H1 (cell line): ENCODE measurements around the gene SSC5D. TPM values are rescaled to one million over a fixed set of nuclear protein-coding genes. Genes with fewer than 3 reads are reported as not detected.
A peak's percentile ranks its signal among the peaks of the same experiment; 100 is the strongest.

Experiments
- CTCF ChIA-PET: fragments of 300-600 bp; sonication (Branson Sonifier 250); formaldehyde crosslinking; loops from one replicate; lab custom pipeline; 2021; ENCODE audit not compliant: partially characterized antibody; lab: Charles Lee
- POLR2A ChIA-PET: fragments of 300-600 bp; sonication (Branson Sonifier 250); formaldehyde crosslinking; loops from one replicate; lab custom pipeline; 2021; ENCODE audit warnings: inconsistent platforms; ENCODE audit not compliant: partially characterized antibody; lab: Charles Lee
- DNase-seq, 2 experiments: peaks; one replicate each; pipeline versions ENCODE4 v3.0.0 to v3.0.0-alpha.2; 2010 to 2022; ENCODE audit warnings: low spot score in 2 of 2, low read depth in 1 of 2, mixed read lengths in 1 of 2
- FAIRE-seq: peaks from 2 replicates; lab custom pipeline; 2011; peaks lifted over from hg19 to GRCh38; lab: Jason Lieb, UNC
- H2AFZ ChIP-seq: 2 replicates; pipeline ENCODE4 v1.8.1; 2012; ENCODE audit warnings: low read length, inconsistent platforms
- H2AK5ac ChIP-seq: 2 replicates; pipeline ENCODE4 v1.6.1; 2013; ENCODE audit warnings: low read depth, low read length
- H2BK120ac ChIP-seq: replicated peaks from 2 replicates; pipeline ENCODE3; 2013; ENCODE audit warnings: low read depth, low read length, inconsistent platforms
- H2BK12ac ChIP-seq: 2 replicates; pipeline ENCODE4 v1.6.1; 2013; ENCODE audit warnings: low read depth, low read length
- H2BK15ac ChIP-seq: 2 replicates; pipeline ENCODE4 v1.6.1; 2013; ENCODE audit warnings: low read length
- H2BK20ac ChIP-seq: 2 replicates; pipeline ENCODE4 v1.6.1; 2013; ENCODE audit warnings: low read length
- H2BK5ac ChIP-seq: 2 replicates; pipeline ENCODE4 v1.6.1; 2013; ENCODE audit warnings: low read depth, low read length
- H3K14ac ChIP-seq: 2 replicates; pipeline ENCODE4 v1.6.1; 2013; ENCODE audit warnings: inconsistent platforms; ENCODE audit not compliant: insufficient read length
- H3K18ac ChIP-seq: 2 replicates; pipeline ENCODE4 v1.6.1; 2013; ENCODE audit warnings: low read length; ENCODE audit errors: extremely low read depth
- H3K23ac ChIP-seq: 2 replicates; pipeline ENCODE4 v1.6.1; 2013; ENCODE audit warnings: inconsistent platforms; ENCODE audit not compliant: insufficient read length
- H3K23me2 ChIP-seq: 2 replicates; pipeline ENCODE4 v1.6.1; 2013; ENCODE audit warnings: low read depth, low read length
- H3K27ac ChIP-seq: 2 replicates; pipeline ENCODE4 v1.6.1; 2011; ENCODE audit warnings: low read depth, low read length, inconsistent platforms
- H3K27me3 ChIP-seq, 4 experiments: replicated peaks in 1 of 4; 1 replicate in 1 of 4; 2 replicates in 3 of 4; pipeline versions ENCODE4 v1.6.1 to v1.8.1; 2011 to 2013; ENCODE audit warnings: low read length in 3 of 4, mild to moderate bottlenecking in 3 of 4, inconsistent platforms in 2 of 4, mixed read lengths in 2 of 4, moderate library complexity in 1 of 4; ENCODE audit not compliant: control insufficient read depth in 3 of 4, insufficient read depth in 3 of 4; ENCODE audit errors: extremely low read depth in 1 of 4
- H3K36me3 ChIP-seq, 4 experiments: 2 replicates each; pipeline versions ENCODE4 v1.6.1 to v1.8.1; 2011 to 2013; ENCODE audit warnings: mild to moderate bottlenecking in 4 of 4, low read length in 3 of 4, moderate library complexity in 2 of 4, control low read depth in 1 of 4, inconsistent platforms in 1 of 4; ENCODE audit not compliant: insufficient read depth in 4 of 4, control insufficient read depth in 2 of 4
- H3K4ac ChIP-seq: replicated peaks from 2 replicates; pipeline ENCODE3; 2013; ENCODE audit warnings: low read length, low read depth, mixed read lengths, inconsistent platforms; ENCODE audit not compliant: insufficient read length
- H3K4me1 ChIP-seq, 4 experiments: replicated peaks in 1 of 4; 1 replicate in 1 of 4; 2 replicates in 3 of 4; pipeline versions ENCODE4 v1.6.1 to v1.8.1; 2011 to 2013; ENCODE audit warnings: low read length in 3 of 4, inconsistent platforms in 2 of 4, mixed read lengths in 1 of 4; ENCODE audit not compliant: insufficient read depth in 4 of 4, control insufficient read depth in 3 of 4
- H3K4me2 ChIP-seq, 2 experiments: 2 replicates each; pipeline versions ENCODE4 v1.6.1 to v1.8.1; 2011 to 2013; ENCODE audit warnings: low read depth in 2 of 2, low read length in 2 of 2, control low read depth in 1 of 2, inconsistent platforms in 1 of 2, mild to moderate bottlenecking in 1 of 2; ENCODE audit not compliant: insufficient read depth in 1 of 2
- H3K4me3 ChIP-seq, 4 experiments: fragments of 200-600, 300-600 bp in 1 of 4; sonication (generic), shearing (Covaris generic), sonication (Bioruptor Twin) in 1 of 4; 2 replicates each; pipeline versions ENCODE4 v1.5.1 to v1.8.1; 2011 to 2016; ENCODE audit warnings: low read length in 4 of 4, low read depth in 3 of 4, control low read depth in 2 of 4, inconsistent platforms in 2 of 4, mild to moderate bottlenecking in 2 of 4, mixed read lengths in 1 of 4, moderate library complexity in 1 of 4; ENCODE audit not compliant: insufficient read depth in 2 of 4; ENCODE audit errors: extremely low read depth in 1 of 4
- H3K56ac ChIP-seq: replicated peaks from 2 replicates; pipeline ENCODE3; 2013; ENCODE audit warnings: low read depth, mild to moderate bottlenecking, mixed read lengths, low read length, inconsistent platforms; ENCODE audit not compliant: insufficient read length
- H3K79me1 ChIP-seq: 2 replicates; pipeline ENCODE4 v1.6.1; 2013; ENCODE audit warnings: low read depth, low read length, control low read depth
- H3K79me2 ChIP-seq, 2 experiments: 2 replicates each; pipeline versions ENCODE4 v1.6.1 to v1.8.1; 2012 to 2013; ENCODE audit warnings: low read length in 2 of 2, mild to moderate bottlenecking in 2 of 2, inconsistent platforms in 1 of 2; ENCODE audit not compliant: insufficient read depth in 2 of 2, control insufficient read depth in 1 of 2
- H3K9ac ChIP-seq, 4 experiments: replicated peaks in 1 of 4; 1 replicate in 1 of 4; 2 replicates in 3 of 4; pipeline versions ENCODE4 v1.6.1 to v1.8.1; 2011 to 2013; ENCODE audit warnings: low read depth in 3 of 4, low read length in 3 of 4, control low read depth in 2 of 4, mild to moderate bottlenecking in 2 of 4, moderate library complexity in 2 of 4, inconsistent platforms in 1 of 4; ENCODE audit errors: extremely low read depth in 1 of 4
- H3K9me3 ChIP-seq, 2 experiments: 2 replicates each; pipeline versions ENCODE4 v1.6.1 to v1.8.1; 2012 to 2013; ENCODE audit warnings: mild to moderate bottlenecking in 2 of 2, moderate library complexity in 2 of 2, control low read depth in 1 of 2, inconsistent platforms in 1 of 2, low read depth in 1 of 2, low read length in 1 of 2, mixed read lengths in 1 of 2; ENCODE audit not compliant: insufficient read depth in 2 of 2
- H4K20me1 ChIP-seq, 2 experiments: replicated peaks in 1 of 2; 2 replicates each; pipeline versions ENCODE3 to v1.8.1; 2011 to 2013; ENCODE audit warnings: inconsistent platforms in 2 of 2, low read length in 2 of 2, mild to moderate bottlenecking in 1 of 2; ENCODE audit not compliant: insufficient read depth in 2 of 2, control insufficient read depth in 1 of 2
- H4K5ac ChIP-seq: 2 replicates; pipeline ENCODE4 v1.6.1; 2013; ENCODE audit warnings: low read length, low read depth, mixed read lengths, inconsistent platforms; ENCODE audit not compliant: insufficient read length
- H4K8ac ChIP-seq: 2 replicates; pipeline ENCODE4 v1.8.0; 2013; ENCODE audit warnings: mild to moderate bottlenecking, moderate library complexity, low read length, inconsistent platforms; ENCODE audit not compliant: insufficient read depth; ENCODE audit errors: extremely low read depth
- H4K91ac ChIP-seq: replicated peaks from 2 replicates; pipeline ENCODE3; 2013; ENCODE audit warnings: low read length, mixed read lengths, inconsistent platforms; ENCODE audit not compliant: insufficient read length
- BACH1 ChIP-seq: IDR thresholded peaks from 2 replicates; pipeline ENCODE4 v1.6.1; 2012; ENCODE audit warnings: low read length, improper control_type of control experiment
- BRCA1 ChIP-seq: IDR thresholded peaks from 2 replicates; pipeline ENCODE4 v1.6.1; 2012; ENCODE audit warnings: low read depth, low read length, improper control_type of control experiment
- CHD1 ChIP-seq: IDR thresholded peaks from 2 replicates; pipeline ENCODE4 v1.6.1; 2012; ENCODE audit warnings: low read depth, low read length, improper control_type of control experiment
- EP300 ChIP-seq, 2 experiments: IDR thresholded peaks; 1 replicate in 1 of 2; 2 replicates in 1 of 2; pipeline ENCODE4 v1.6.1; 2011 to 2012; ENCODE audit warnings: low read depth in 2 of 2, low read length in 2 of 2, mild to moderate bottlenecking in 2 of 2, borderline replicate concordance in 1 of 2, inconsistent platforms in 1 of 2, moderate library complexity in 1 of 2
- FOSL1 ChIP-seq: IDR thresholded peaks from 2 replicates; pipeline ENCODE4 v1.6.1; 2011; ENCODE audit warnings: mild to moderate bottlenecking, low read depth, low read length, moderate library complexity; ENCODE audit not compliant: insufficient read depth
- MAFK ChIP-seq: IDR thresholded peaks from 2 replicates; pipeline ENCODE4 v1.6.1; 2012; ENCODE audit warnings: low read depth, mild to moderate bottlenecking, improper control_type of control experiment, low read length
- PHF8 ChIP-seq: fragments of 200-600 bp; sonication (generic); conservative IDR thresholded peaks from 2 replicates; pipeline ENCODE4 v1.7.1; 2012; ENCODE audit warnings: low read depth, mild to moderate bottlenecking, inconsistent platforms, low read length, moderate library complexity
- POLR2A ChIP-seq, 2 experiments: IDR thresholded peaks; 1 replicate in 1 of 2; 2 replicates in 1 of 2; pipeline ENCODE4 v1.6.1; 2011; ENCODE audit warnings: low read depth in 2 of 2, low read length in 2 of 2, mild to moderate bottlenecking in 2 of 2; ENCODE audit errors: control extremely low read depth in 1 of 2
- SRF ChIP-seq: IDR thresholded peaks from 2 replicates; pipeline ENCODE4 v1.6.1; 2011; ENCODE audit warnings: mild to moderate bottlenecking, low read depth, low read length, moderate library complexity
- SUZ12 ChIP-seq: fragments of 200-600 bp; sonication (generic); IDR thresholded peaks from 2 replicates; pipeline ENCODE4 v1.6.1; 2012; ENCODE audit warnings: mild to moderate bottlenecking, inconsistent platforms, low read length, moderate library complexity, mixed read lengths
- TAF7 ChIP-seq: optimal IDR thresholded peaks from 2 replicates; pipeline ENCODE3; 2011; ENCODE audit warnings: low read depth, mild to moderate bottlenecking, inconsistent platforms, low read length, moderate library complexity, borderline replicate concordance
- USF2 ChIP-seq: IDR thresholded peaks from 2 replicates; pipeline ENCODE4 v1.6.1; 2011; ENCODE audit warnings: low read length, improper control_type of control experiment
- WGBS, 2 experiments: shearing (Covaris generic) in 1 of 2; methylation state at CpG; one replicate each; pipeline versions ENCODE4 v1.1.6 to v1.1.7; 2013 to 2015; ENCODE audit warnings: low lambda C conversion rate in 2 of 2, mixed read lengths in 2 of 2, inconsistent platforms in 1 of 2, low coverage in 1 of 2, missing lambda C conversion rate in 1 of 2; ENCODE audit not compliant: insufficient replicate concordance in 2 of 2, insufficient coverage in 1 of 2, insufficient read length in 1 of 2; ENCODE audit errors: extremely low coverage in 1 of 2, missing lambda C conversion rate in 1 of 2; 5-methylcytosine and 5-hydroxymethylcytosine counted together
- polyA plus RNA-seq, 7 experiments: library from polyadenylated mRNA; depleted of rRNA in 3 of 7; stranded (reverse) in 5 of 7; unstranded in 2 of 7; fragments of >200 nt in 5 of 7; fragments of 200-250 nt in 2 of 7; gene quantifications; 1 replicate in 5 of 7; 2 replicates in 1 of 7; 4 replicates in 1 of 7; pipeline versions ENCODE4 v1.2.1 to v1.2.3, GENCODE V29; 2011 to 2013; ENCODE audit warnings: missing spikeins in 2 of 7, mixed read lengths in 2 of 7
- total RNA-seq: library from RNA; stranded (reverse); fragmentation: NEBNext Ultra II Directional; extraction: Animal tissue kit (Norgen Biotek cat#: 25700); gene quantifications from 2 replicates; pipeline ENCODE4 v1.2.1, GENCODE V29; 2021

Gene SSC5D
- total and polyA plus RNA-seq, 2 of the 8 experiments (the other 6 are each of a cell fraction or from before 2014, with no cell fraction given): 0.39 to 1.7 TPM

GRCh38 chr19:55536366-55536765, 48.1 kb downstream of the SSC5D start:
- Histone ChIP-seq H3K4me1 (peaks cover 0 to 17% (median 5%) of the 10 kb centered on the region in 4 experiments; a peak in 4 of 7 replicates), H2BK5ac (no peak overlapping the region), H3K23me2 (peaks cover 2% of the 10 kb centered on the region; the same call in 1 of the 2 replicates), H4K5ac (no peak overlapping the region), H3K36me3 (no peaks in the 10 kb centered on the region; a peak in 1 of 8 replicates), H2AK5ac (no peak overlapping the region), H4K91ac (no peak overlapping the region), H3K27ac (no peak overlapping the region), H2AFZ (no peak overlapping the region), H2BK12ac (no peak overlapping the region), H3K4me3 (no peak overlapping the region; a peak in 1 of 8 replicates), H3K27me3 (no peaks in the 10 kb centered on the region; a peak in 2 of 7 replicates), H4K8ac (no peak overlapping the region), H3K23ac (no peak overlapping the region), H3K14ac (no peak overlapping the region), H3K56ac (no peak overlapping the region), H3K9me3 (no peaks in the 10 kb centered on the region), H3K79me2 (no peaks in the 10 kb centered on the region), H3K18ac (no peak overlapping the region), H3K4ac (no peak overlapping the region), H3K79me1 (no peaks in the 10 kb centered on the region), H3K9ac (no peak overlapping the region), H4K20me1 (peaks cover 0 to 1% of the 10 kb centered on the region in 2 experiments), H2BK20ac (no peak overlapping the region), H2BK120ac (no peak overlapping the region), H2BK15ac (no peak overlapping the region), H3K4me2 (peak overlapping the region; percentile 39 to 76; a peak in 3 of 4 replicates)
- POLR2A ChIA-PET: interaction anchor here (1.5 to 1.7 kb wide), 3 partner anchors 11 to 65 kb away, joined by 3 to 6 read pairs (median 4); no protein-coding TSS in a partner anchor
- WGBS, 2 experiments: 96% methylated on average over 6 of the region's 11 CpGs; no CpG with 5 or more reads in 1 of the 2 experiments
- FAIRE-seq: no peak
- no peak for DNase-seq
- CTCF ChIA-PET: interaction anchor here (0.9 to 1.2 kb wide), 3 partner anchors 13 to 24 kb away, joined by 3 to 6 read pairs (median 3); no protein-coding TSS in a partner anchor
- TF ChIP-seq BACH1 (no peak), EP300 (IDR thresholded peaks at IDR 0.05; ENCODE audit: borderline replicate concordance in 1 of 2, low read depth in 2 of 2, low read length in 2 of 2) (no peak), BRCA1 (no peak), FOSL1 (no peak), MAFK (no peak), CHD1 (no peak), USF2 (no peak), SUZ12 (no peak), POLR2A (IDR thresholded peaks at IDR 0.05; ENCODE audit: control extremely low read depth in 1 of 2, low read depth in 2 of 2, low read length in 2 of 2) (no peak), SRF (no peak), TAF7 (no peak), PHF8 (no peak)
